ENCODE data around the gene PJA2.
"Not testable (repeated sequence)": the region's sequence is repeated elsewhere in the genome, so short reads cannot be mapped to it uniquely, and the experiment has no call there.

PJA2 gene

GRCh38 chr5:109451146-109451545 is 41.4 kb upstream of the PJA2 start:
- H3K4me3 ChIP-seq (replicated peaks; ENCODE audit: low read depth, low read length), result no peak overlapping the region
- H3K27me3 ChIP-seq (replicated peaks; ENCODE audit: control insufficient read depth, insufficient read depth, low read length), result no peaks in the 10 kb centered on the region
- no peak for DNase-seq (ENCODE audit: extremely low read depth, insufficient read length)
- no peak for TF ChIP-seq CTCF (IDR thresholded peaks at IDR 0.05; ENCODE audit: insufficient read depth, low read length, poor library complexity, severe bottlenecking)
- no peaks in the 10 kb centered on the region for H3K36me3 ChIP-seq (ENCODE audit: control insufficient read depth, insufficient read depth, low read length)

- no peak for TF ChIP-seq CTCF (IDR thresholded peaks at IDR 0.05; ENCODE audit: insufficient read depth, low read length, poor library complexity, severe bottlenecking)
- no peak for DNase-seq (ENCODE audit: extremely low read depth, insufficient read length)
- no peak overlapping the region for H3K4me3 ChIP-seq (replicated peaks; ENCODE audit: low read depth, low read length)
- H3K27me3 ChIP-seq (replicated peaks; ENCODE audit: control insufficient read depth, insufficient read depth, low read length), result no peaks in the 10 kb centered on the region
- H3K36me3 ChIP-seq (ENCODE audit: control insufficient read depth, insufficient read depth, low read length), result no peaks in the 10 kb centered on the region
Measured at GRCh38 chr5:109450129-109450877, 40.5 kb upstream of the PJA2 start.

GRCh38 chr5:109448838-109449237 is 39.1 kb upstream of the PJA2 start:
- H3K36me3 ChIP-seq (ENCODE audit: control insufficient read depth, insufficient read depth, low read length), result no peaks in the 10 kb centered on the region
- H3K27me3 ChIP-seq (replicated peaks; ENCODE audit: control insufficient read depth, insufficient read depth, low read length), result no peaks in the 10 kb centered on the region
- no peak for DNase-seq (ENCODE audit: extremely low read depth, insufficient read length)
- H3K4me3 ChIP-seq (replicated peaks; ENCODE audit: low read depth, low read length), result no peak overlapping the region
- TF ChIP-seq CTCF (IDR thresholded peaks at IDR 0.05; ENCODE audit: insufficient read depth, low read length, poor library complexity, severe bottlenecking), result no peak

GRCh38 chr5:109439590-109439989 is 29.8 kb upstream of the PJA2 start:
- Histone ChIP-seq H3K36me3 (ENCODE audit: control insufficient read depth, insufficient read depth, low read length) (no peaks in the 10 kb centered on the region), H3K27me3 (replicated peaks; ENCODE audit: control insufficient read depth, insufficient read depth, low read length) (no peaks in the 10 kb centered on the region), H3K4me3 (replicated peaks; ENCODE audit: low read depth, low read length) (no peak overlapping the region)
- DNase-seq (ENCODE audit: extremely low read depth, insufficient read length), result no peak
- no peak for TF ChIP-seq CTCF (IDR thresholded peaks at IDR 0.05; ENCODE audit: insufficient read depth, low read length, poor library complexity, severe bottlenecking)

GRCh38 chr5:109426075-109426474 is 16.3 kb upstream of the PJA2 start:
- no peaks in the 10 kb centered on the region for H3K27me3 ChIP-seq (replicated peaks; ENCODE audit: control insufficient read depth, insufficient read depth, low read length)
- DNase-seq (ENCODE audit: extremely low read depth, insufficient read length), result no peak
- TF ChIP-seq CTCF (IDR thresholded peaks at IDR 0.05; ENCODE audit: insufficient read depth, low read length, poor library complexity, severe bottlenecking), result no peak
- H3K4me3 ChIP-seq (replicated peaks; ENCODE audit: low read depth, low read length), result no peak overlapping the region
- H3K36me3 ChIP-seq (ENCODE audit: control insufficient read depth, insufficient read depth, low read length), result no peaks in the 10 kb centered on the region

DNA sequence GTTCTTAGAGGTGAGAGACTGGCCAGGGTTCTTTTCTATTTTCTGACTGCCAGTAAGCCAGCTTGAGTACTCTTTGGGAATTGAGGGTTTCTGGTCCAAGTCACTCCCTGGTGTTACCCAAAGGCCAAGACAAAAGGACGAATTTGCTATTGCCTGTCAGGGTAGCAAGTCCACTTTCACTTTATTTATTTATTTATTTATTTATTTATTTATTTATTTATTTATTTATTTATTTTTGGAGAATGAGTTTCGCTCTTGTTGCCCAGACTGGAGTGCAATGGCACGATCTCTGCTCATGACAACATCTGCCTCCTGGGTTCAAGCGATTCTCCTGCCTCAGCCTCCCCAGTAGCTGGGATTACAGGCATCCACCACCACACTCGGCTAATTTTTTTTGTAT is 15.7 kb upstream of the PJA2 start:
- H3K27me3 ChIP-seq (replicated peaks; ENCODE audit: control insufficient read depth, insufficient read depth, low read length); H3K4me3 ChIP-seq (replicated peaks; ENCODE audit: low read depth, low read length); DNase-seq (ENCODE audit: extremely low read depth, insufficient read length); H3K36me3 ChIP-seq (ENCODE audit: control insufficient read depth, insufficient read depth, low read length): not testable (repeated sequence)
